NCI-H2081 treated with DMSO at 0.1 percent for 48 hours (cell line): ENCODE data around the gene ZSWIM1.

ENCODE experiments used
- DNase-seq: peaks from one replicate; lab custom pipeline; 2025; lab: John Stamatoyannopoulos, UW

The ZSWIM1 gene

DNA sequence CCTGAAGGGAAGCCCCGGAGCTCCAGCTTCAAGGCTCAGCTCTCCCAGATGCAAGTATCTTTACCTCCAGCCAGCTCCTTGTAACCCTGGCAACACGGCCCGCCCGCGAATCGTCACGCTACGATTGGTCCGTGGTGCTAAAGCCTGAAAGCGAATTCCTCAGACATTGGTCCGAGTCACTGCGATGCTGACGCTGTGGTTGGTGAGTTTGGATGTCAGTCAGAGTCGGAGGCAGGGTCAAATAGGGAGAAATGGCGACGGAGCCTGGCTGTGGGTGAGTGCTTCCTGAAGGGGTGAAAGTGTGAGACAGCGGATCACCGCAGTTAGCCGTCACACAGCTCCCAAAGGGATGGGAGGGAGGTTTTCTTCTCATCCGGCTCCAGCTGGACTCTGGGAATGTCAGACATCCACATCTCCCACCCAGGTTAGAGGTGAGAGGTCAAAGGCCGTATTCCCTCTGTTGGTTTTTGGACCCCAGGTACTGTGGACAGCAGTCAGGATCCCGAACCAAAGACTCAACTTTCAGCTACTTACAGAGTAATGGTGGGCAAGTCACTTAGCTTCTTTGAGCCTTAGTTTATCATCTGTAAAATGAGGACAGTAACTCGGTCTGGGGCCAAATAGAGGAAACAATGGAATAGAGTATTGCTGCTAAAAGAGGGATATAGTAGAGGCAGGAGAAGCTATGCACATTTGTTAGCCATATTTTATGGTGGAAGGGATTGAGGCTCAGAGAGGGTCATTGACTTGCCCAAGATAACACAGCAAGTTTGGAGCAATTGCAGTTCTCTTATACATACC is at the start of gene ZSWIM1:
Gene ZSWIM1 (plus strand): TSS at position 240 of the 801 bp plus-strand sequence. CDS start 1,366 bp downstream, outside the sequence.
- peak; percentile 91 for DNase-seq

DNA sequence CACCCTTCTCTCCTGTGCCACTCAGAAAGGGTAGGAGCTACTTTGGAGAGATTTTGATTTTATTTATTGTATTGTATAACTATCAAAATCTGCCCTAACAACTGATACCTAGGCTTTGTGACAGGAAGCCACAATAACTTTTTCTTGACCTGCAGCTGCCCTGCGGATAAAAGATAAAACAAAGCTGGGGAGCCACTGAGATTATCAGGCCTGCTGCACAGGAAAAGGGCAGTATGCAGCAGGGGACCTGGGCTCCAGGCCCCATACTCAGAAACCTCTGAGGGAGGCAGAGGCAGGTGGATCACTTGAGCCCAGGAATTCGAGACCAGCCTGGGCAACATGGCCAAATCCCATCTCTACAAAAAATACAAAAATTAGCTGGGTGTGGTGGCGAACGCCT is 48.4 kb upstream of the ZSWIM1 start:
- no peak for DNase-seq

DNA sequence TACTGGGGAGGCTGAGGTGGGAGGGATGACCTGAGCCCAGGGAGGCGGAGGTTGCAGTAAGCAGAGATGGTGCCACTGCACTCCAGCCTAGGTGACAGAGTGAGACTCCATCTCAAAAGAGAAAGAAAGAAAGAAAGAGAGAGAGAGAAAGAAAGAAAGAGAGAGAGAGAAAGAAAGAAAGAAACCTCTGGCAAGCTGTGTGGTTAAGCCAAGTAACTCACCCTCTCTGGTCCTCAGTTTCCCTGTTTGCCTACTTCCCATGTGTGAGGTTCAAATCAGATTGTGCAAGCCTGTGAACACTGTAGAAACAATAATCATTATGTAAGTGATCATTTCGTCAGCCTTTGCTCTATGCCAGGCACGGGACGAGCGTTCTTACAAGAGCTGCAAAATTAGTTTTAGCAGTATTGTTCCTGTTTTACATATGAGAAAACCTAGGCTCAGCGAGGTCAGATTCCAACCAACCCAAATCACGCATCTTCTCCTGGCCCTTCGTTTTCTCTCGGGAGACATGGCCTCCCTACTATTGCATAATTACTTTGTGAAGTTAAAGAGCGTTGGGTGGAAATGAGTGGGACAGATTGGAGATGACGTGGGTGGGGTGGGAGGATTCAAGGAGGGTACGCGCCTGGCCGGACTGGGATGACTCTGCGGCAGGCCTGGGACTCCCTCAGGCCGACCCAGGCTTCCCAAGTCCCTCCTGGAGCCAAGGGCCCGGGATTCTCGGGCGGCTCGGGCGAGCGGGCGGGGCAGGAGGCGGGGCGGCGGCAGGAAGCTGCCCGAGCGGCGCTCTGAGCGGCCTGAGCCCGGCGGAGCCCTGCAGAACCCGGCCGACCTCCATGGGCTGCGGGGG is 47.8 kb upstream of the ZSWIM1 start, which contains the start of gene SNX21:
Gene SNX21 (plus strand): TSS at position 770 of the 853 bp plus-strand sequence. CDS start 121 bp downstream, outside the sequence.
- no peak for DNase-seq

DNA sequence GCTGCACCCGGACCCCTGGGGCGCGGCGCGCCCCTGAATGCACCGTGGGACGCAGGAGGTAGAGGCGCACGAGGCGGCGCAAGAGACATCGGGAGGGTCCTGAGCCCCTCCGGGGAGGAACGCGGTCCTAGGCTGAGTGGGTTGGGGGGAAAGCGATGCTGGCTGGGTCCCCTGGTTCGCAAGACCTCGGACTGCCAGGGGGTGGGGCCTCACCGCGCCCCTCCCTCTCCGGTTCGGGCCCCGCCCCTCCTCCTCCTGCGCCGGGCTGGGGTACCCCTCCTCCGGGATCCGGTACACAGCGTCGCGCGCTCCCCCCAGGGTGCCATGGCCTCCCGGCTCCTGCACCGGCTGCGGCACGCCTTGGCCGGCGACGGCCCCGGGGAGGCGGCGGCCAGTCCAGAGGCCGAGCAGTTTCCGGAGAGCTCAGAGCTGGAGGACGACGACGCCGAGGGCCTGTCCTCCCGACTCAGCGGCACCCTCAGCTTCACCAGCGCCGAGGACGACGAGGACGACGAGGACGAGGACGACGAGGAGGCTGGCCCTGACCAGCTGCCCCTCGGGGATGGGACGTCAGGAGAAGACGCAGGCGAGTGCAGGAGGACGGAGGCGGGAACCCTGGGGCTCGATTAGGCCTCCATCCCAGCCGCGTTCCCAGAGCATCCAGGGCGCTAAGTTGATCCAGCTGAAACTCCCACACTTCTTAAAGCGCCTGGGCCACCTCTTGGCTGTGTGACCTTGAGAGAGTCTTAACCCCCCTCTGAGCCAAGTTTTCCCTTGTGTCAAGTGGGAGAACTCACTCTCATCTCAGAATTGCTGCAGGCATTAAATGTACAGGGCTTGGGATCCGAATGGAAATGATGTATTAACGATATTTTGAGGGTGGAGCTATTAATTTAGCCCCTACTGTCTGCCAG is 46.9 kb upstream of the ZSWIM1 start:
- no peak for DNase-seq

DNA sequence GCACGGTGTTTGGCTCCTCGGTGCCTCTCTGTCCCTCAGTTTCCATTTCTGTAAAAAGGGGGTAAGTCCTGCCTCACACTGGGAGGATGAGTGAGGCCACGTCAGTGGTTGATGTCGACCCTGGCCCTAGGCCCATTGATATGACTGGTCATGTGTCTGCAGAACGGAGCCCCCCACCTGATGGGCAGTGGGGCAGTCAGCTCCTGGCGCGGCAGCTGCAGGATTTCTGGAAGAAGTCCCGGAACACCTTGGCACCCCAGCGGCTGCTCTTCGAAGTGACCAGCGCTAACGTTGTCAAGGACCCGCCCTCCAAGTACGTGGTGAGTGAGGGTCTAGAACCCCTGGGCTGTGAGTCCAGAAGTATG is 46.2 kb upstream of the ZSWIM1 start:
- no peak for DNase-seq

DNA sequence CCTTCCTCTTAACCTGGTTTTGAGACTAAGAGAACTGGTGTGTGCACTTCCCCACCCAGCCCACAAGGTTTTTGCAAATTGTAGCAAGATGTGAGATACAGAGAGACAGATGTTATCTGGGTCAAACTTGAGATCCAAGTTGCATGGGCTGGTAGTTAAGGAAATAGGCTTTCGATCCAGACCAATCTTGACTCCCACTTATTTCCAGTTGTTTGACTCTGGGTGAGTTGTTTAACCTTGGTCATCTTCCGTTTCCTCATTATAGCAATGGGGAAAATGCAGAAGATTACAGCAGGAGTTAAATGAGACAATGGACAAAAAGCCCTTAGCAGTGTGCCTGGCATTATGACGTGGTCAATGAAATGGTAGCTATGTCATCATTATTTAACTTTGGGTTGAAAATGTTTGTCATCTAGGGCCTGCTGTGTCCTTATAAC is 45.7 kb upstream of the ZSWIM1 start:
- no peak for DNase-seq

DNA sequence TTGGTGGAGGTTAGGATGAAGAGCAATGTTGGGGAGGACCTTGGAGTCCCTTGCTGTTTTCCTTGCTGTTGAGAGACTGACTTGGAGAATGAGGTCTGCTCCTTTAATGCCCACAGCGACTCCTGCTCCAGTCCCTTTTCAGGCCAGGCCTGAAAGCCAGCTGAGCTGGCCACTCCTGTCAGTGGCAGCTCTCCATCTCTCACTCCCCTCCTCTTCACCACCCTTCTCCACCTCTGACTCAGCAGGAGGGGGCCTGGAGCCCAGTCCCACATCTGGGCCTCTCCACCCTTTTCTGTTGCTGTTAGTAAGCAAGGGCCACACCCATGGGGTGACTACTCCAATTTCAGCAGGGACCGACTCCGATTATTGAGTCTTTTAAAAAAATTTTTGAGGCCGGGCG is 45.2 kb upstream of the ZSWIM1 start:
- no peak for DNase-seq

DNA sequence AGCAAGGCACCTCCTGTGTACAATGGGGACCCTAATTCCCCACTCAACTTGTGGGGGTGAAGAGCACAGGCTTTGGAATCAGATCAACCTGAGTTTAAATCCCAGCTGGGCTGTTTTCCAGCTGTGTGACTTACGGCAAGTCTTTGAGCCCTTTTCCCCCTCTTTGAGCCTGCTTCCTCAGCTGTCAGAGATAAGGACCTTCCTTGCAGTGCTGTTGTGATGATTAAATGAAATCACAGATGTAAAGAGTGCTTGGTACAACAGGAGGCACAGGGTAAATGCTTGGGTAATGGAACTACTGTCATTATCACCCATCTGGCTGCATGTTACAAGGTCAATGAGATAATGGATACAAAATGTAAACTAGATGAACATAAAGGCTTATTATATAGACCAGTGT is 44.2 kb upstream of the ZSWIM1 start:
- no peak for DNase-seq

DNA sequence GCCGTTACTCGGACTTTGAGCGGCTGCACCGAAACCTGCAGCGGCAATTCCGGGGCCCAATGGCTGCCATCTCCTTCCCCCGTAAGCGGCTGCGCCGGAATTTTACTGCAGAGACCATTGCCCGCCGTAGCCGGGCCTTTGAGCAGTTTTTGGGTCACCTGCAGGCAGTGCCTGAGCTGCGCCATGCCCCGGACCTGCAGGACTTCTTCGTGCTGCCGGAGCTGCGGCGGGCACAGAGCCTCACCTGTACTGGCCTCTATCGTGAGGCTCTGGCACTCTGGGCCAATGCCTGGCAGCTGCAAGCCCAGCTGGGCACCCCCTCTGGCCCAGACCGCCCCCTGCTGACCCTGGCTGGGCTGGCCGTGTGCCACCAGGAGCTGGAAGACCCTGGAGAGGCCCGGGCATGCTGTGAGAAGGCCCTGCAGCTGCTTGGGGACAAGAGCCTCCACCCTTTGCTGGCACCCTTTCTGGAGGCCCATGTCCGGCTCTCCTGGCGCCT is 40.3 kb upstream of the ZSWIM1 start:
- no peak for DNase-seq

DNA sequence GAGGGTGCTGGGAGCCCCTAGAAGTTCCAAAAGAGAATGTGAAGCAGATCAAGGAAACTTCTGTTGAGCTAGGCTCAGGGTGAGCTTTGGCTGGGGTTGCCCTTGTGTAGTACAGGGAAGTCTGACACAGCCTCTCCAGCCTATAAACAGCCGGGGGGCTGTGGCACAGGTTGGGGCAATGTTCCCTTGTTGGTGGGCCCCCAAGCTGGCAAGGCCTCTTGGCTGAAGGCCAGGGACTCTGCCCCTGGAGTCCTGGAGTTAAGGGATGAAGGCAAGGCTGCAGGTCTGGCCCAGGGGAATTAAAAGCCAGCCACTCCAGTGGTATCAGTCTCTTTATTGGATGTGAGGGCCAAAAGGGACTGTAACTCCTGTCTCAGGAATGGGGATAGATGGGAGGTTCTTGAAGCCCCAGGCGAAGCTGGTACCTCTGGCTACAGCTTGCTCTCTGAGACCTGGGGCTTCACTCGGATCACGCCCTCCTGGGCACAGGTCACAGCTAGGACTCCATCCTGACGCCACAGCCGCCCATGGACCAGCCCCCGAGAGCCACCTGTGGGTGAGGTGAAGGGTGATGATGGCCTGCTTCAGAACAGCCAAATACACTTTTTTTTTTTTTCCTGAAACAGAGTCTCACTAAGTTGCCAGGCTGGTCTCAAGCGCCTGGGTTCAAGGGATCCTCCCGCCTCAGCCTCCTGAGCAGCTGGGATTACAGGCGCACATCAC is 39.5 kb upstream of the ZSWIM1 start:
- no peak for DNase-seq

DNA sequence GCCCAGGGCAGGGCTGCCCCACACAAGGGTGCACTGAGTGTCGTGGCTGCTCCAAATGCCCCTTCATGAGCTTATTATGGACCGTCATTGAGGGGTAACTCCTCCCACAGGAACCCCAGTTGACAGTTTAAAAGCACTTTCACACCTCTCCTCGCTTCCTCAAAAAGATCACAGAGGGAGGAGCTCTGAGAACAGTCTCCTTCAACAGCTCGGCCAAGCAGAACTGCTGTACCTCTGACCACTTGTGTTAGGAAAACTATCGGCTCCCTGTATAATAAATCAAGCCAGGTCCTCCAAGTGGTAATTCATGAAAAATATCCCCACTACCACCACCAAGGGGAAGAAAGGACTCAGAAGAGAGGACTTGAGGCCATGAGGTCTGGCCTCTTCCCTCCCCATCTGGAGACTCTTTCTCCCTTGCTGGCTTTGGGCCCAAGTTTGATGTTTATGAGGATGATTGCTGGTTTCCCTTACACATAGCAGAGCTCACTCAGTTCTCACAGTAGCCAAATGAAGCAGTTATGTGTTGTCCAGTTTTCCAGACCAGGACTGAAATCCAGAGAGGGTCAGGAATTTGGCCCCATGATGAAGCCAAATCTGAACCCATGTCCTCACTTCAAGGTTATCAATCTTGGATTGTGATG is 38.7 kb upstream of the ZSWIM1 start:
- no peak for DNase-seq

DNA sequence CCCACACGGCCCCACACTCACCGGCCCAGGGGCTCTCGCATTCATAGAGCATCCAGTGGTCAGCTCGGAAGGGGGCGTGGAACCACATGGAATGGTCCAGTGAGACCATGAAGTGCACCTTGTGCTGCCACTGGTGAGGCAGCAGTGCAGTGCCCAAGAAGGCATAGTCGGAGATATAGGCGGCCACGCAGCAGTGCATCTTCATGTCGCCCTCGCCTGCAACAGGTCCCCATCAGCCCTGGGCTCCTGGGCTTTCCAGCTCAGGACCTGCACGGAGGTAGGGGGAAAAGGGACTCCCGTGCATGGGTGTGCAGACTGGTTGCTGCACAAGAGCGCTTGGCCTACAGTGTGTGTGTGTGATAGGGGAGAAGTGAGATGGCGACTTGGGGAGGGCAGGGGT is 37.5 kb upstream of the ZSWIM1 start:
- no peak for DNase-seq

DNA sequence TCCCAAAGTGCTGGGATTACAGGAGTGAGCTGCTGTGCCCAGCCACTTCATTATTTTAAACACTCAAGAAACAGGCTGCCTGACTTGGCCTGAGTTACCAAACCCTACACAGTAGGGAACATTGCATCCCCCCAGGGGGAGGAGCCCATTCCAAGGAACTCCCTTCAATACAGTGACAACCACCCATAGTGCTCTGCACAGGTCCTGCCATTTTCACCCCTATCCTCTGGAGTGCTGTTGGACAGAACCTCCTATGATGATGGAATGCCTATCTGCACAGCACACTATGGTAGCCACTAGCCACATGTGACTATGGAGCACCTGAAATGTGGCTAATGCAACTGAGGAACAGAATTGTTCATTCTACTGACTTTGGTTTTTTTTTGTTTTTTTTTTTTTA is 35.6 kb upstream of the ZSWIM1 start:
- no peak for DNase-seq

DNA sequence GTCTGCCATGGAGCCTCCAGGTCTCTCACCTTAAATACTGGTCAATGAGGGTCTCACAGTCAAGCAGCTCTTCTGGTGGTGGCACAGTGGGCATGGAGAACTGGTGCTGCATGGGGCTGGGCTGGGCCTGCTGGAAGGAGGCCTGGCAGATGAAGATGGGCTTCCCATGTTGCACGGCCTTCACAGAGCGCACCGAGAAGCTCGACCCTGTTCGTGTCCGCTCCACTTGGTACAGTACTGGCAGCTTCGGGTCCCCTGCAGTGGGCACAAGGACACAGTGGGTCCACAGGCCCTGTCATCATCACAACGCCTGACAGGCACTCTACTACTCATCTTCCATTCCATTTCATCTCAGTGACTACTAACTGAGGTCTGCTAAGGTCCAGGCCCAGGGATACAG is 32.6 kb upstream of the ZSWIM1 start:
- DNase-seq = no peak

DNA sequence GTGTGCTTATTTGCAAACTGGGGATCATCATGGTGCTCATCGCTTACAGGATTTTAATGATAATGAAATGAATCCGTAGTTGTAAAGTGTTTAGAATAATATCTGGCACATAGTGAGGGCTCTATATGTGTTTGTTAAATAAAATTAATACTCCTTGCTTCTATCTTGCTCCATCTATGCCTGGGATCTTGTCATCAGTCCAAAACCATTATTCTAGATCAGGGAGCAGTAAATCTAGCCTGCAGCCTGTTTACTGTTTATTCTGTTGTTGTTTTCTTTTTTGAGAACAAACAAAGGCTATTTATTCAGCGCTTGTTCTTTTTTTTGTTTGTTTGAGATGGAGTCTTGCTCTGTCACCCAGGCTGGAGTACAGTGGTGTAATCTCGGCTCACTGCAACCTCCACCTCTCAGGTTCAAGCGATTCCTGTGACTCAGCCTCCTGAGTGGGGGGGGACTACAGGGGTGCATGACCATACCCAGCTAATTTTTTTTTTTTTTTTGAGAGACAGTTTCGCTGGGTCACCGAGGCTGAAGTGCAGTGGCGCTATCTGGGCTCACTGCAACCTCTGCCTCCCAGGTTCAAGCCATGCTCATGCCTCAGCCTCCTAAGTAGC is 32.0 kb upstream of the ZSWIM1 start:
- no peak for DNase-seq

DNA sequence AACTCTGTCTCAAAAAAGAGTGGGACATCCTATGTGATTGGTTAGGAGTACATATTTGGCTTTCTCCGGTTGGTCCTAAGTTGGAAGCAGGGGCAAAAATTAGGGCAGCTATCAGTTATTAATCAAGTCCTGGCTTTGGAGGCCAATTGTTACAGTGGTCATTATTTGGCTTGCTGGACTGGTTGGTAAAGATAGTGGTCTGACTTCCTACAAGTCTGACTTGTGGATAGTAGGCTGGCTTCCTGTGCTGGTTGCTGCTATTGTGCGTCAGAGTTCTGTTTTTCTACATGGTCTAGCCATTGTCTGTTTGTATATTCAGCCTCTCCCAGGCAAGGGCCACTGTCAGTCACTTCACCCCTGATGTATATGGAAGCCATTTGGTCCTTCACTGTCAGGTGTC is 30.8 kb upstream of the ZSWIM1 start:
- no peak for DNase-seq

DNA sequence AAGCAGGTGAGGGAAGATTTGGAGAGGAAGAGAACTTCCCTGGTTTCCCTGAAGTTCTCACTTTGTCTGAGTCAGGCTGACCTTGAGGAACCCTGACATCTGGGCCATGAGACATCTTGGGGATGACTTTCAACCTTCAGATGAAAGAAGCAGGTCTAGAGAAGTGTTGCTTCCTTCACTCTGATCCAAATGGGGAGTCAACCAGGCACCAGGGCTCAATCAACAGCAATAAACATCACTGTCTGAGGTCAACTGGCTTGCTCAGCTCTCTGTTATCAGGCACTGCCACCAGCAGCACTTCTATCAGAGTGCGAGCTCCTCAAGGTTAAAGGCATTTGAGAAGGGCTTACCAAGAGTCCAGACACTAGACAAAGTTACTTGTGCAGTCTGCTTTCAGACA is 30.1 kb upstream of the ZSWIM1 start:
- no peak for DNase-seq

DNA sequence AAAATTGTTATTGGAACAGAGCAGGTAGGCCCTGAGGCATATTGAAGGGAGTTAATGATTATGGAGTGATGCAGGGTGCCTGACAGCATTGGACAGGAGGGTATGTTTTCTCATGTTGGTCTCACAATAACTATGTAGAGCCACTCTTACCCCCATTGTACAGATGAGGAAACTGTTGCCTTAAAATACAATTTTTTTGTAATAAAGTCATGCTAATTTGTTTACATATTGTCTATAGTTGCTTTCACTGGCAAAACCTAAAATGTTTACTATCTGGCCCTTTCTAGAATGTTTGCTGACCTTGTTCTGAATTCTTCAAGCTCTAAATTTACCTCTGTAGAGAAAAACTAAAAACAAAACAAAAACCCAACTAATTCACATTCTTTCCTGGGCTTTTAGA is 29.5 kb upstream of the ZSWIM1 start:
- DNase-seq = no peak

DNA sequence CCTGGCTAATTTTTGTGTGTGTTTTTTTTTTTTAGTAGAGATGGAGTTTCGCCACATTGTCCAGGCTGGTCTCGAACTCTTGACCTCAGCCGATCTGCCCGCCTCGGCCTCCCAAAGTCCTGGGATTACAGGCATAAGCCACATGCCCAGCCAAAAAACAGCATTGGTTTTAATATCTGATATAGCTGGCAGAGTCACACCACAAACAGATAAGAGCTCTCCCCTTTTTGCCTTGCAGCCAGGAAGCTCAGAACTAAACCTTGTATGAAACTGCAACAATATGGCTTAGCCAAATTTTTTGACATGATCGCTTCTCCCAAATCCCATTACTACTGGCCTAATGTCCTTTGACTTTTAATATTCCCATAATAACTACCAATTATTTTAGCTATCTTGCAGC is 28.7 kb upstream of the ZSWIM1 start:
- no peak for DNase-seq

DNA sequence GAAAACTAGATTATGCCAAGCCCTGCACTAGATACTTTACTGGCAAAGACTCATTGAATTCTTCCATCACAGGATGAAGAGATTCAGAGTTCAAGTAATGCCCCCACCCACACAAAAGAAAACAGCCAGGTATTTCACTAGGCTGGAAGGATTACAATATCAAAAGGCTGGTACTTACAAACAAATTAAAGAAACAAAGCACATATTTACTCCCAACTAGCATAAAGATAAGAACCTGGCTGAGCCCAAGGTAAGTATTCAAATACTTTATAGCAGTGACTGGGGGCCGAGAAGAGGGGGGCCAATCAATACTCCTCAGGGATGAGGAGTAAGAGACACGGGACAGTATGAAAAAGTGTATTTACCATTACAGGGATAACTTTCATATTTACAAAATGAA is 27.5 kb upstream of the ZSWIM1 start:
- no peak for DNase-seq
